CD4-positive, alpha-beta T cell treated with Interleukin-6 at 100 ng/mL for 8 hours (primary cell): Measurements from ENCODE around the gene RARG.

Experiments
- DNase-seq: peaks from one replicate; pipeline ENCODE4 v3.0.0-alpha.2; 2020; ENCODE audit warnings: mixed read lengths, low spot score

Gene RARG

GRCh38 chr12:53231921-53232645, at the start of gene RARG:
RARG (minus strand) TSS chr12:53232209; CDS start chr12:53227545, 4,664 bp downstream.
- DNase-seq, result peak; percentile 72

DNA sequence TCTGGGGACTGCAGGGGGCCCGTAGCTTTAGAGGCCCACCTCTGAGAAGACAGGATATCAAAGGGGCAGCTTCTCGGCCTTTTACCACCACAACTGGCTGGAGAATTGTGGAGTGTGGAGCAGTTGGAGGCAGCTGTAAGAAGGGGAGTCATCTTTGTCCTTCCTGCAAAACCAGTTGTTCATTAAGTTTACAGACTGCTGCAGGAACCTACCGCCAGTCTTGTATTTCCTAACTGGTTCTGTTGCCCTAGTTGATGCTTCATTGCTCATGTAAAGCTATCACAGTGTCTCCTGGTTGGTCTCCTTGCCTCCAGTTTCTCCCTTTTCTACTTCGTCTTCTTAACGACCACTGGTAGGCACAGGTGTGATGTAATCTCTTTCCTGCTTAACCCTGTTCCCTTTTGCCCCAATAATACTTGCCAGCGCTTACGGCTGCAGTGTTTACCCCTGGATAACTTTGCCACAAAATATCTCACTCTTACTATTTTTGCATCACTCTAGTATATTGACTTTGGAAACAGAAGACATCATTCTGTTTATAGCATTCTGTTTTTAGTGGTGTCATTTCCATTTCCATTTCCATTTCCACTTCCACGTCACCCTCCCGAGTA, 48.0 kb upstream of the RARG start:
- DNase-seq, result no peak

DNA sequence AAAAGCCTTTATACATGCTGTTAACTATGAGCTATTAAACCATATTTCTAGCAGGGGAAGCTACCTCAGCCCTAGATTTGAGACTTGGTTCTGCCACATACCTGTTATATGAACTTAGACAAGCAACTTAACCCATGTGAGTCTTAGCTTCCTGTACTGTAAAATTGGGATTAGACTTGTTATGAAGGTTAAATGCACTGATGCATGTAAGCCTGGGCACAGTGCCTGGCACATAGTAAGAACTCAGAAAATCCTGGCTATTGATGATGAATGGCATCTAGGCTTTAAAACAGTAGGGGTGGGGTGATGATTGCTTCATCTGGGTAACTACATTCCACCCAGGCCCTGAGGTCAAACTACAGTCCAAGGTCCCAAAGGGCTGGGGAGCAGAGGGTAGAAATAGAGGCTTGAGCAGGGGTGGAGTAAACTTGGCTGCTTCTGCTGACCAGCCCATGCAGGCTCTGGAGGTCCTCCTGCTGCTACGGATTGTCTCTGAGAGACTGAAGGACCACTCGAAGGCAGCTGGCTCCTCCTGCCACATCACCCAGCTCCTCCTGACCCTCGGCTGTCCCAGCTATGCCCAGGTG, 47.4 kb upstream of the RARG start:
- no peak for DNase-seq

- DNase-seq, result no peak
Observed at GRCh38 chr12:53277981-53278380, 46.0 kb upstream of the RARG start.

DNA sequence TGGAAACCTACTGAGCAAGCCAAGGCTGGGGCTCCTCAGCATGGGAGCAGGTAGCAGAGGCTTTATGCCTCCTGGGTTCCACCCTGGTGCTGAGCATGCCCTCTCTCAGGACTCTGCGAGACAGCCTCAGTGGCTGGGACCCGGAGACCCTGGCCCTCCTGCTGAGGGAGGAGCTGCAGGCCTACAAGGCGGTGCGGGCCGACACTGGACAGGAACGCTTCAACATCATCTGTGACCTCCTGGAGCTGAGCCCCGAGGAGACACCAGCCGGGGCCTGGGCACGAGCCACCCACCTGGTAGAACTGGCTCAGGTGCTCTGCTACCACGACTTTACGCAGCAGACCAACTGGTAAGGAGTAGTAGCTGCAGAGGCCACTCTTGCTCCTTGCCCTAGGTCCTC, 44.5 kb upstream of the RARG start:
- no peak for DNase-seq

- DNase-seq, result no peak
Observed at GRCh38 chr12:53274445-53274844, 42.4 kb upstream of the RARG start.

GRCh38 chr12:53268630-53269562, 36.9 kb upstream of the RARG start:
- DNase-seq, result no peak

DNA sequence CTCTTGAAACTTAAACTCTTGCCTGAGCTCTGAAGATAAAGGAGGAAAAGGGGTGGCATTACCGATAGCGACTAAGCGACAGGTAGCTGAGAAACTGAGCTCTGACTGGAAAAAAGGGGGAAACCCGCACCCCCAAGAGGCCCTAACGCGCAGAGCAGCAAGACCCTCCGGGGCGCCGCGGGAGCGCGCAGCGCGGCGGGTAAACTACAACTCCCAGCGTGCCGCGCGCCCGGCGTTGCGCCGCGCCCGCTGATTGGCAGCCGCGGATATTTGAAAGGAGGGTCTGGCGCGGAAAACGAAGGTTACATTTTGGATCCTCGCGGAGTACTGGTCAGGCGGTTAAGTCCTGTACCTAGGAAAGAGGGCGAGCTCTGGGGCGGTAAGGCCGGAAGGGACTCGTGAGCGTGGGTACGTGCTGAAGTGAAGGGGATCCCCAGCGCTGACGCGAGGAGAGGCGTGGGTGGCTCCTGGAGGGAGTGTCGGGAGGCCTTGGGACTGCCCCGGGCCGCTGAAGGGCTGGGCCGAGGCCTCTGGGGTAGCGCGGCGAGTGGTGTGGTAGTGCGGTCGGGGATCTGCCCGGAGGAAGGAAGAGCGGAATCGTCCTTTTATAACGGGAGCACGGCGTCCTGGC, 36.1 kb upstream of the RARG start, which contains the start of gene ESPL1:
Gene ESPL1, plus strand, starts transcription at position 301 of the 631 bp plus-strand sequence. CDS start 468 bp downstream, outside the sequence.
- peak; percentile 73 for DNase-seq

DNA sequence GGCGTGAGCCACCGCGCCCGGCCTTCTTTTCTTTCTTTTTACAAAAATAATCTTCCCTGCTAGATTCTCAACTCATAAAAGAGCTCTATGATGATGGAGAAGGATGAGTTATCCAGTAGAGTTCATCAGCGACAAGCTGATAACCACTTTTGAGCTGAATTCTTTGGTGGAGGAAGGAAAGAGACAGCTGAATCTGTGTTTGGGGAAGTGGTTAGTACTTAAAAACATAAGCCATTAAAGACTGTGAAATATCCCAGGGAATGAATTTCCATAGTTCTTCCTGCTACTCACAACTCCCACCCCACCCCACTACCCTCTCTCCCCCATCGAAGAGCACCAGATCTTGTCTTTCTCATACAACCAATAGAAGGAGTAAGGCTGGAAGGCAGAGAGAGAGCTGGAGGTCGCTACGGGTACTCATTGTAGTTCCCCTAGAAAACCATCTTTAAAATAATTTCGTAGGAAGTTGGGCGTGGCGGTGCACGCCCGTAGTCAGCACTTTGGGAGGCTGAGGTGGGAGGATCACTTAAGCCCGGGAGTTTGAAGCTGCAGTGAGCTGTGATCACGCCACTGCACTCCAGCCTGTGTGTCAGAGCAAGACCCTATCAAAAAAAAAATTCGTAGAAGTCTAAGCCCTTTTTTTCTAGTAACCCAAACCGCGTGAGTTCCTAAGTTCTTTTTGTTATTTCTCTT, 35.4 kb upstream of the RARG start:
- no peak for DNase-seq

DNA sequence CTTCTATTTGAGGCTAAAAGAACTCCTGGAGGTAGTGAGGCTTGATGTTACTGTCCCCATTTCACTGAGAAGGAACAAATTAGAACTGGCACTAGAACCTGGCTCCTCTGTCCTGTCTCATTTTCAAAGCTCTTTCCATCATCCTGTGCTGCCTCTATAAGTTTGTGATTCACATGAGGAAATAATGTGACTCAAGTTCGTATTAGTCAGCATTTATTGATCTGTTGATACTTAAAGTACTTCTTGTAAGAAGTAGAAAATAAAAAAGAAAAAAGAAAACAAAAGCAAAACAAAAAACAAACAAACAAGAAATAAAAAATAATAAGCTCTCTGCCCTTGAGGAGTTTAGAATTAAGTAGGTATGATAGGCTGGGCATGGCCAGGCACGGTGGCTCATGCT, 33.8 kb upstream of the RARG start:
- no peak for DNase-seq

GRCh38 chr12:53259891-53260290, 27.9 kb upstream of the RARG start:
- DNase-seq, result no peak

DNA sequence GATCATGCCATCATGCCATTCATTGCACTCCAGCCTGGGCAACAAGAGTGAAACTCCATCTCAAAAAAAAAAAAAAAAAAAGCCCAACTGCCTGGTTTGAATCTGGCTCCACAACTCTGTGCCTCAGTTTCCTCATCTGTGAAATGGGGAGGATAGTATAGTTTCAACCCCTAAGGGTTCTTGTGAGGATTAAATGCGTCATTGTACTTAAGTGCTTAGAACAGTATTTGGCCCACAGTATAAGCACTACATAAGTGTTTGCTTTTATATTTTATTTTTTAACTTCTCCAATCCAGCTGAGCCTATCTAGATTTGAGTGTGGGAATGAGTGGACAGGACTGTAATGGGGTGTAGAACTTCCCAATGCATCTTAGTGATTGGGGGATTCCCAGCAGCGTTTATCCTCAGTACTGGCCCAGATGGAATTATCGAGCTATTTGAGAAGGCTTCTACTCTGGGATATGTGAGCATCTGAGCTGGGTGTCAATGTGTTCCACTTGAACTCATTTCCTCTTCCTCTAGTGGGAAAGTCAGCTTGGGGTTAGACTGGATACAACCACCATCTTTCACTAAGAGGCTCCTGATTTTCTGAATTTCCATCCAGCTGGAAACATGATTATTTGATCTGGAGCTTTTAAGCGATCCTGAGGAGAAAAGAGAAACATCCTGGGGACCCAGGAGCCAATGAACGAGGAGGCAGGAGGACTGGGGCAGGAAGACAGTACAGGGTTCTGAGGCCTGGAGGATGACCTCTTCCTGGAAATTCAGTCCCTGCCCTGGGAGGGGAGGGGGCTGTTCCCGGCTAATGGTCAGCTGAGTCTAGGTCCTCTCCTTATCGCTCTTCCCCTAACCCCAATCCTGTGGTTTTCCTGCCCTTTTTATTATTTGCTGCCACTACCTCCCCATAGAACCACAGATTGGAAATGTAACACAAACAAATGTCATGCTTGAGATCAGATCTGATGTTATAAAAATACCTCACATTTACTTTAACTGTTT, 26.8 kb upstream of the RARG start:
- no peak for DNase-seq

- no peak for DNase-seq
Observed at GRCh38 chr12:53255996-53256395, 24.0 kb upstream of the RARG start.

- no peak for DNase-seq
Observed at GRCh38 chr12:53254816-53255545, 23.0 kb upstream of the RARG start.

- no peak for DNase-seq
Observed at GRCh38 chr12:53253298-53253697, 21.3 kb upstream of the RARG start.

- no peak for DNase-seq
Observed at GRCh38 chr12:53252349-53252916, 20.4 kb upstream of the RARG start.

DNA sequence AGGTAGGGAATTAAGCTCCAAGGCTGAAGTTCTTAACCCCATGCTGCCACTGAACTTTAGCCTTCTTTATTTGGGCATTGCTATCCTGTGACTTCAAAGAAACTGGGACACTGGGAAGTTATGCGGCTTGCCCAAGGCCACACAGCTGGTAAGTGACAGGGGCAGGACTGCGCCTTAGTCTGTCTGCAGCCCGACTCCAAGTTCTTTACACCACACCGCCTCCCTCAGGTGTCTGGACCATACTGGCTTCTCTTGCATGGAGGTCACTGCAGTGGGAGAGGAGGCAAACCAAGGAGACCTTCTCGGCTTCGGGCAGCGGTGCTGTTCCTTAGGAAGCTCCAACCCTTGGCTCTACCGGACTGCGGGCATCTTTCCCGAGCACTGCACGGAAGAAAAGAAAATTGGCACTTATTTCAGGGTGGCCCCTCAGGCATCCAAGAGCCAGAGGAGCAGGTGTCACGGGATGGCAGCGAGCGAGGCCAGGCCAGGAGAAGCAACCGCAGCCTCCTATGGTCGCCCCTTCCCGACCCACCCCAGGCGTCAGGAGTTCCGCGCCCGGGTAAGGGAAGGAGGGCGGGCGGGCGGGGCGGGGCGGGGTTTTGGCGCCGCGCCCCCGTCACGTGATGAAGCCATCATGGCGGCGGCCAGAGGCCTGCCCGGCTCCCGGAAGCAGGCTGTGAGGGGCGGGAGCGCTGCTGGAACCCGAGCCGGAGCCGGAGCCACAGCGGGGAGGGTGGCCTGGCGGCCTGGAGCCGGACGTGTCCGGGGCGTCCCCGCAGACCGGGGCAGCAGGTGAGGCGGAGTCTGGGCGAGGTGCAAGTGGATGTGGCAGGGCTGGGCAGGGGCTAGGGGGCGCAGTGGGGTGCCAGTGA, 19.7 kb upstream of the RARG start:
- DNase-seq, result peak; percentile 66

- no peak for DNase-seq
Observed at GRCh38 chr12:53245286-53245685, 13.3 kb upstream of the RARG start.
